ENCODE data around the gene KRT80. TPM values are rescaled to one million over a fixed set of nuclear protein-coding genes. Genes with fewer than 3 reads are reported as not detected.
A peak's percentile ranks its signal among the peaks of the same experiment; 100 is the strongest.

The KRT80 gene
- total RNA-seq, 4 donors from 2014 or later, result 0.34 to 1.6 TPM; not detected in 2

- Histone ChIP-seq H3K27me3 (no peaks in the 10 kb centered on the region), H3K36me3 (no peaks in the 10 kb centered on the region), H3K4me1 (peaks cover 38 to 55% of the 10 kb centered on the region in 2 donors), H3K9me3 (no peaks in the 10 kb centered on the region), H3K27ac (peak overlapping the region in 2 of 3 donors; percentile 99 to 100), H3K4me3 (replicated peaks in 1 of 3) (no peak overlapping the region)
- DNase-seq, result peak in 1 of 2 donors; percentile 3
- TF ChIP-seq POLR2A (IDR thresholded peaks at IDR 0.05) (no peak), CTCF (IDR thresholded peaks at IDR 0.05) (no peak)
- intact Hi-C loops (cut with DNase I), result no loop called here
- WGBS, 2 donors, result 95 to 97% methylated on average over 4 to 6 of the region's 6 CpGs
Measured at GRCh38 chr12:52228931-52229330, 37.1 kb upstream of the KRT80 start.

- intact Hi-C loops (cut with DNase I), result no loop called here
- Histone ChIP-seq H3K27ac (peak overlapping the region in 2 of 3 donors; percentile 99 to 100), H3K4me1 (peaks cover 38 to 55% of the 10 kb centered on the region in 2 donors), H3K36me3 (no peaks in the 10 kb centered on the region), H3K27me3 (no peaks in the 10 kb centered on the region), H3K4me3 (replicated peaks in 1 of 3) (no peak overlapping the region), H3K9me3 (no peaks in the 10 kb centered on the region)
- DNase-seq, result no peak
- no peak for TF ChIP-seq POLR2A (IDR thresholded peaks at IDR 0.05)
- TF ChIP-seq CTCF (IDR thresholded peaks at IDR 0.05), result no peak
- WGBS, 2 donors, result 83 to 88% methylated on average over 3 of the region's 3 CpGs
Measured at GRCh38 chr12:52228366-52228765, 36.6 kb upstream of the KRT80 start.

- H3K27ac ChIP-seq, result peak overlapping the region in 2 of 3 donors; percentile 81 to 87
Measured at GRCh38 chr12:52227606-52228166, 35.9 kb upstream of the KRT80 start.

GRCh38 chr12:52226446-52226845 is 34.6 kb upstream of the KRT80 start:
- TF ChIP-seq POLR2A (IDR thresholded peaks at IDR 0.05) (no peak), CTCF (IDR thresholded peaks at IDR 0.05) (no peak)
- Histone ChIP-seq H3K9me3 (no peaks in the 10 kb centered on the region), H3K4me1 (peaks cover 39 to 60% of the 10 kb centered on the region in 2 donors), H3K36me3 (no peaks in the 10 kb centered on the region), H3K27ac (peak overlapping the region; percentile 81 to 87 (median 84)), H3K27me3 (no peaks in the 10 kb centered on the region), H3K4me3 (replicated peaks in 1 of 3) (no peak overlapping the region)
- intact Hi-C loops (cut with DNase I), result no loop called here
- no peak for DNase-seq
- 67 to 71% methylated on average over 4 of the region's 4 CpGs for WGBS, 2 donors

More at GRCh38 chr12:52227606-52228166, 35.9 kb upstream of the KRT80 start:
- no peaks in the 10 kb centered on the region for H3K9me3 ChIP-seq
- no peak for DNase-seq
- peaks cover 45 to 60% of the 10 kb centered on the region in 2 donors for H3K4me1 ChIP-seq
- intact Hi-C loops (cut with DNase I), result no loop called here
- TF ChIP-seq POLR2A (IDR thresholded peaks at IDR 0.05) (no peak), CTCF (IDR thresholded peaks at IDR 0.05) (no peak)
- no peak overlapping the region for H3K4me3 ChIP-seq (replicated peaks in 1 of 3)
- H3K27me3 ChIP-seq, result no peaks in the 10 kb centered on the region
- 73 to 77% methylated on average over 5 of the region's 5 CpGs for WGBS, 2 donors
- H3K36me3 ChIP-seq, result no peaks in the 10 kb centered on the region

- intact Hi-C loops (cut with DNase I), result no loop called here
- WGBS, 2 donors, result 32 to 36% methylated on average over 4 of the region's 4 CpGs
- Histone ChIP-seq H3K4me1 (peaks cover 41 to 60% of the 10 kb centered on the region in 2 donors), H3K27me3 (no peaks in the 10 kb centered on the region), H3K27ac (peak overlapping the region; percentile 81 to 87 (median 84)), H3K9me3 (no peaks in the 10 kb centered on the region), H3K36me3 (no peaks in the 10 kb centered on the region), H3K4me3 (replicated peaks in 1 of 3) (no peak overlapping the region)
- peak; percentile 52 to 56 for DNase-seq
- no peak for TF ChIP-seq CTCF (IDR thresholded peaks at IDR 0.05)
- peak in 1 of 2 donors; percentile 35 for TF ChIP-seq POLR2A (IDR thresholded peaks at IDR 0.05)
Measured at GRCh38 chr12:52225752-52226151, 33.9 kb upstream of the KRT80 start.
